Measurements from ENCODE around the gene IVNS1ABP.
"Not testable (repeated sequence)": the region's sequence is repeated elsewhere in the genome, so short reads cannot be mapped to it uniquely, and the experiment has no call there.

The IVNS1ABP gene

GRCh38 chr1:185317034-185317885 lies at the start of gene IVNS1ABP:
TSS of gene IVNS1ABP (minus strand) at chr1:185317243. CDS start at chr1:185309493, 7,750 bp downstream.
- DNase-seq (ENCODE audit: low spot score): peak; percentile 85

GRCh38 chr1:185365951-185366350 lies 48.9 kb upstream of the IVNS1ABP start:
- DNase-seq (ENCODE audit: low spot score): no peak

GRCh38 chr1:185364528-185364927 lies 47.5 kb upstream of the IVNS1ABP start:
- DNase-seq (ENCODE audit: low spot score): not testable (repeated sequence)

GRCh38 chr1:185363205-185363604 lies 46.2 kb upstream of the IVNS1ABP start:
- no peak for DNase-seq (ENCODE audit: low spot score)

GRCh38 chr1:185360714-185361113 lies 43.7 kb upstream of the IVNS1ABP start:
- no peak for DNase-seq (ENCODE audit: low spot score)

GRCh38 chr1:185358957-185359356 lies 41.9 kb upstream of the IVNS1ABP start:
- DNase-seq (ENCODE audit: low spot score): no peak

GRCh38 chr1:185355947-185356346 lies 38.9 kb upstream of the IVNS1ABP start:
- DNase-seq (ENCODE audit: low spot score): no peak

- no peak for DNase-seq (ENCODE audit: low spot score)
Observed at GRCh38 chr1:185353124-185353523, 36.1 kb upstream of the IVNS1ABP start.

- DNase-seq (ENCODE audit: low spot score): peak; percentile 68
Observed at GRCh38 chr1:185351734-185352466, 34.9 kb upstream of the IVNS1ABP start.

- DNase-seq (ENCODE audit: low spot score): no peak
Observed at GRCh38 chr1:185350027-185350442, 33.0 kb upstream of the IVNS1ABP start.

GRCh38 chr1:185349556-185349955 lies 32.5 kb upstream of the IVNS1ABP start:
- no peak for DNase-seq (ENCODE audit: low spot score)

GRCh38 chr1:185348985-185349384 lies 31.9 kb upstream of the IVNS1ABP start:
- DNase-seq (ENCODE audit: low spot score): no peak

- DNase-seq (ENCODE audit: low spot score): no peak
Observed at GRCh38 chr1:185348296-185348695, 31.3 kb upstream of the IVNS1ABP start.

- no peak for DNase-seq (ENCODE audit: low spot score)
Observed at GRCh38 chr1:185345913-185346720, 29.1 kb upstream of the IVNS1ABP start.

- DNase-seq (ENCODE audit: low spot score): no peak
Observed at GRCh38 chr1:185343306-185343705, 26.3 kb upstream of the IVNS1ABP start.

GRCh38 chr1:185342672-185343259 lies 25.7 kb upstream of the IVNS1ABP start:
- DNase-seq (ENCODE audit: low spot score): no peak

- DNase-seq (ENCODE audit: low spot score): no peak
Observed at GRCh38 chr1:185342017-185342416, 25.0 kb upstream of the IVNS1ABP start.

GRCh38 chr1:185341196-185341781 lies 24.2 kb upstream of the IVNS1ABP start:
- DNase-seq (ENCODE audit: low spot score): no peak

- no peak for DNase-seq (ENCODE audit: low spot score)
Observed at GRCh38 chr1:185338719-185339622, 21.9 kb upstream of the IVNS1ABP start.

- DNase-seq (ENCODE audit: low spot score): no peak
Observed at GRCh38 chr1:185337246-185337645, 20.2 kb upstream of the IVNS1ABP start.
